Mesenchymal stem cell (in vitro differentiated cells and primary cell): ENCODE measurements around the gene WDR77.
A peak's percentile ranks its signal among the peaks of the same experiment; 100 is the strongest.

Experiments
- DNase-seq: peaks from one replicate; pipeline ENCODE4 v3.0.0-alpha.2; 2013
- H2AFZ ChIP-seq: one replicate; pipeline ENCODE4 v1.6.1; 2013; ENCODE audit warnings: low read depth, mild to moderate bottlenecking, control low read depth, inconsistent platforms, low read length, moderate library complexity
- H2AK5ac ChIP-seq: 2 replicates; pipeline ENCODE4 v1.6.1; 2013; ENCODE audit warnings: low read length, moderate library complexity, mild to moderate bottlenecking, inconsistent platforms; ENCODE audit not compliant: severe bottlenecking
- H2BK120ac ChIP-seq: one replicate; pipeline ENCODE4 v1.6.1; 2013; ENCODE audit warnings: low read depth, mild to moderate bottlenecking, inconsistent platforms, low read length, moderate library complexity
- H2BK12ac ChIP-seq, 2 experiments: one replicate each; pipeline ENCODE4 v1.6.1; 2013; ENCODE audit warnings: inconsistent platforms in 2 of 2, low read length in 2 of 2, mild to moderate bottlenecking in 2 of 2, moderate library complexity in 2 of 2, control low read depth in 1 of 2
- H2BK15ac ChIP-seq: one replicate; pipeline ENCODE4 v1.6.1; 2013; ENCODE audit warnings: mild to moderate bottlenecking, low read depth, inconsistent platforms; ENCODE audit not compliant: poor library complexity, severe bottlenecking
- H2BK5ac ChIP-seq: 2 replicates; pipeline ENCODE4 v1.6.1; 2013; ENCODE audit warnings: low read depth, mild to moderate bottlenecking, low read length, control low read depth, inconsistent platforms; ENCODE audit not compliant: poor library complexity, severe bottlenecking
- H3K14ac ChIP-seq, 2 experiments: one replicate each; pipeline ENCODE4 v1.6.1; 2013; ENCODE audit warnings: inconsistent platforms in 2 of 2, low read length in 2 of 2, control low read depth in 1 of 2, mild to moderate bottlenecking in 1 of 2, moderate library complexity in 1 of 2
- H3K18ac ChIP-seq, 2 experiments: one replicate each; pipeline ENCODE4 v1.6.1; 2013; ENCODE audit warnings: inconsistent platforms in 2 of 2, low read length in 2 of 2, control low read depth in 1 of 2, low read depth in 1 of 2, mild to moderate bottlenecking in 1 of 2
- H3K23ac ChIP-seq, 2 experiments: one replicate each; pipeline ENCODE4 v1.6.1; 2013; ENCODE audit warnings: inconsistent platforms in 2 of 2, low read length in 2 of 2, mild to moderate bottlenecking in 2 of 2, moderate library complexity in 2 of 2, control low read depth in 1 of 2
- H3K27ac ChIP-seq: 2 replicates; pipeline ENCODE4 v1.5.1; 2013; ENCODE audit warnings: mild to moderate bottlenecking, moderate library complexity, low read length, control low read depth, inconsistent platforms; ENCODE audit not compliant: poor library complexity, severe bottlenecking
- H3K27me3 ChIP-seq, 2 experiments: 2 replicates each; pipeline versions ENCODE4 v1.6.1 to v1.7.0; 2013; ENCODE audit warnings: low read length in 2 of 2, mild to moderate bottlenecking in 2 of 2, moderate library complexity in 2 of 2, control low read depth in 1 of 2, inconsistent platforms in 1 of 2; ENCODE audit not compliant: control insufficient read depth in 1 of 2, insufficient read depth in 1 of 2
- H3K36me3 ChIP-seq, 2 experiments: 2 replicates each; pipeline versions ENCODE4 v1.6.1 to v1.7.0; 2013; ENCODE audit warnings: low read length in 2 of 2, control low read depth in 1 of 2, inconsistent platforms in 1 of 2, low read depth in 1 of 2, mild to moderate bottlenecking in 1 of 2; ENCODE audit not compliant: insufficient read depth in 2 of 2, control insufficient read depth in 1 of 2
- H3K4ac ChIP-seq, 2 experiments: one replicate each; pipeline ENCODE4 v1.6.1; 2013; ENCODE audit warnings: inconsistent platforms in 2 of 2, low read length in 2 of 2, mild to moderate bottlenecking in 2 of 2, moderate library complexity in 2 of 2, control low read depth in 1 of 2, low read depth in 1 of 2
- H3K4me1 ChIP-seq: 2 replicates; pipeline ENCODE4 v1.6.1; 2013; ENCODE audit warnings: low read depth, low read length, control low read depth; ENCODE audit not compliant: control insufficient read depth, insufficient read depth
- H3K4me2 ChIP-seq: 2 replicates; pipeline ENCODE4 v1.6.1; 2013; ENCODE audit warnings: low read length, mild to moderate bottlenecking, inconsistent platforms; ENCODE audit not compliant: poor library complexity, severe bottlenecking
- H3K4me3 ChIP-seq, 2 experiments: 2 replicates each; pipeline versions ENCODE4 v1.5.1 to v1.7.0; 2013; ENCODE audit warnings: low read length in 2 of 2, mild to moderate bottlenecking in 2 of 2, control low read depth in 1 of 2, low read depth in 1 of 2; ENCODE audit not compliant: insufficient read depth in 1 of 2
- H3K79me1 ChIP-seq: replicated peaks from 2 replicates; pipeline ENCODE4 v1.6.1; 2013; ENCODE audit warnings: mild to moderate bottlenecking, control low read depth, low read length, inconsistent platforms; ENCODE audit not compliant: poor library complexity, severe bottlenecking
- H3K9ac ChIP-seq: 2 replicates; pipeline ENCODE4 v1.7.0; 2013; ENCODE audit warnings: mild to moderate bottlenecking, low read length, moderate library complexity
- H3K9me3 ChIP-seq: 2 replicates; pipeline ENCODE4 v1.7.0; 2013; ENCODE audit warnings: mild to moderate bottlenecking, low read length; ENCODE audit not compliant: control insufficient read depth
- H4K8ac ChIP-seq: one replicate; pipeline ENCODE4 v1.6.1; 2013; ENCODE audit warnings: inconsistent platforms, mild to moderate bottlenecking, low read length, moderate library complexity
- H4K91ac ChIP-seq: one replicate; pipeline ENCODE4 v1.6.1; 2013; ENCODE audit warnings: mild to moderate bottlenecking, low read length, inconsistent platforms
- WGBS: methylation state at CpG from one replicate; pipeline ENCODE4 v1.1.7; 2013; ENCODE audit warnings: mixed read lengths; 5-methylcytosine and 5-hydroxymethylcytosine counted together

Gene WDR77

DNA sequence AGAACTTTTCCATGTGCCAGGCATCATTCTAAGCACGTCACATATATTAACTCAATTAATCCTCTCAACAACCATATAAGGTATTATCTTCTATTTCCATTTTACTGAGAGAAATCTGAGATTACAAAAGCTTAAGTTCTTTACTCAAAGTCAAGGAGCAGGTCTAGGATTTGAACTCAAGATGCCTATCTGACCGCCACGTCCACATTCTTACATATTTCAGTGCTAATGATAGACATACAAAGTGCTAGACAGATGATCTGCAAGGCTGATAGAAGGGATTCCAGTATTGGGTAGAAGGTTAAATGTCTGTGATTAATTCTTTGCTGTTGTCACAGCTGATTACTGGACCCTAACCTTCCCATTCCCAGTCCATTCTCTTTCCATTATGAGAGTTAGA lies 4.7 kb upstream of the WDR77 start:
- Histone ChIP-seq H3K79me1 (peaks cover 21% of the 10 kb centered on the region), H4K91ac (no peak overlapping the region), H3K4ac (no peak overlapping the region), H3K9me3 (no peaks in the 10 kb centered on the region), H2BK5ac (no peak overlapping the region), H3K4me3 (no peak overlapping the region), H3K18ac (no peak overlapping the region), H2BK15ac (no peak overlapping the region), H3K14ac (no peak overlapping the region), H3K27me3 (no peaks in the 10 kb centered on the region), H2BK12ac (no peak overlapping the region), H4K8ac (no peak overlapping the region), H3K27ac (no peak overlapping the region), H3K9ac (no peak overlapping the region), H2AK5ac (no peak overlapping the region), H3K4me1 (peaks cover 3% of the 10 kb centered on the region), H3K23ac (no peak overlapping the region), H2AFZ (no peak overlapping the region), H3K4me2 (no peak overlapping the region), H3K36me3 (peaks cover 7 to 75% of the 10 kb centered on the region in 2 experiments), H2BK120ac (no peak overlapping the region)
- 83% methylated on average over 1 of the region's 3 CpGs for WGBS
- no peak for DNase-seq

DNA sequence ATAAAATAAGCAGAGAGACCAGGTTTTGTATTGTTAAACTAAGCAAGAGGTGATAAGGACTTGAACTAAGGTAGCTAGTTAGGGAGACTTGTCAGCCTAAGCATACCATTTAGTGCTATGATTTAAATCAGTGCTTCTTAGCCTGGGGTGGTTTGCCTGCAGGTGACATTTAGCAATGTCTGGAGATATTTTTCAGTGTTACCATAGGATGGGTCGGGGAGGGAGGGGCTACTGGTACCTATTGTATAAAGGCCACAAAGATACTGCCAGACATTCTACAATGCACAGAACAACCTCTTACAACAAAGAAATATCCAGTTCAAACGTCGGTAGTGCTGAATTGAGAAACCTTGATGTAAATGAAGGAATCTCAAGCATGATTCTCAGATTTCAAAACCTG lies 3.5 kb upstream of the WDR77 start:
- H3K23ac ChIP-seq = no peak overlapping the region
- H3K36me3 ChIP-seq = peaks cover 7 to 64% of the 10 kb centered on the region in 2 experiments
- no peaks in the 10 kb centered on the region for H3K27me3 ChIP-seq
- peaks cover 18% of the 10 kb centered on the region for H3K79me1 ChIP-seq
- no peak overlapping the region for H2BK120ac ChIP-seq
- H2AFZ ChIP-seq = no peak overlapping the region
- no peak overlapping the region for H3K4me2 ChIP-seq
- peak overlapping the region; percentile 14 for H3K9ac ChIP-seq
- H3K9me3 ChIP-seq = no peaks in the 10 kb centered on the region
- DNase-seq = no peak
- H3K18ac ChIP-seq = no peak overlapping the region
- H3K4ac ChIP-seq = no peak overlapping the region
- H2AK5ac ChIP-seq = no peak overlapping the region
- H3K27ac ChIP-seq = no peak overlapping the region
- no peak overlapping the region for H4K91ac ChIP-seq
- no peak overlapping the region for H3K4me3 ChIP-seq
- H2BK12ac ChIP-seq = no peak overlapping the region
- no peak overlapping the region for H3K14ac ChIP-seq
- H2BK15ac ChIP-seq = no peak overlapping the region
- H4K8ac ChIP-seq = no peak overlapping the region
- WGBS = 100% methylated on average over 2 of the region's 3 CpGs
- no peak overlapping the region for H2BK5ac ChIP-seq
- peaks cover 3% of the 10 kb centered on the region for H3K4me1 ChIP-seq

DNA sequence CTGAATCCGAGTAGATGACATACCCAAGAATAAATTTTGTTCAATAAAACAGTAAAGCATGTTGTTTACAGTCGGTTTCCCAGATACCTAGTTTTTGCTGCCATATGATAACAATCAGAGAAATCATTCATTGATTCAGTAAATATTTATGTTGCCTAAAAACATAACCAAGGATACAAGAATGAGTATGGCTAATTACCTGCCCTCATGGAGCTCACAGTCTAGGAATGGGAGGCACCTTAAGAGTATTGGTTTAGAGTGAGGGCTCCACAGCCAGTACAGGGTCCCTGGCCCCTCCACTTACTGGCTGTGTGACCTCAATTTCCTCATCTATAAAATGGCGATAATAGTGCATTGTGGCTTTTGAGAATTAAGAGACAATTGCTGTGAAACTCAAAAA lies 1.1 kb upstream of the WDR77 start:
- Histone ChIP-seq H3K27ac (no peak overlapping the region), H3K4me2 (peak overlapping the region; percentile 84), H2BK5ac (no peak overlapping the region), H3K4me3 (peak overlapping the region in 1 of 2 experiments; percentile 99), H3K14ac (no peak overlapping the region), H3K9ac (peak overlapping the region; percentile 99), H2BK120ac (no peak overlapping the region), H4K8ac (no peak overlapping the region), H3K23ac (no peak overlapping the region), H2AFZ (no peak overlapping the region), H3K9me3 (no peaks in the 10 kb centered on the region), H2BK12ac (no peak overlapping the region), H3K4me1 (peaks cover 3% of the 10 kb centered on the region), H3K36me3 (peaks cover 4 to 62% of the 10 kb centered on the region in 2 experiments), H3K79me1 (peaks cover 21% of the 10 kb centered on the region), H3K18ac (no peak overlapping the region), H4K91ac (no peak overlapping the region), H3K4ac (no peak overlapping the region), H3K27me3 (no peaks in the 10 kb centered on the region), H2BK15ac (no peak overlapping the region), H2AK5ac (no peak overlapping the region)
- DNase-seq = no peak
- no CpG with 5 or more reads among the region's 3 CpGs for WGBS

DNA sequence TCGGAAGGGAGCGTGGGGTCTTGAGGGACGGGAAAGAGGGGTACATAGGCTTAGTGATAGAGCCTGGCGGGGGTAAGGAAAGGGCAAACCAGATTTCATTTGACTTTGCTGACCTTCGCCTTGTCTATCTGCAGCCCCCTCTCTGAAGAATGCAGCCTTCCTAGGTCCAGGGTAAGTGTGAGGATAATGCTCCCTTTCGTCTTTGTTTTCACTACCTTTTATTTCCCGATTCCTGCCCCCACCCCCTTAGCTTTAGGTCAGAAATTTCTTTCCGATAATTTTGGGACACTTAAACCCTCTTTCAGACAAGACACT lies 604 bp upstream of the WDR77 start:
- peak overlapping the region; percentile 99 for H2AFZ ChIP-seq
- peak overlapping the region in 1 of 2 experiments; percentile 63 for H2BK12ac ChIP-seq
- peak overlapping the region; percentile 63 for H3K4me2 ChIP-seq
- no peaks in the 10 kb centered on the region for H3K27me3 ChIP-seq
- H3K79me1 ChIP-seq = peaks cover 24% of the 10 kb centered on the region
- H3K4me3 ChIP-seq = peak overlapping the region; percentile 82 to 99
- peaks cover 4 to 62% of the 10 kb centered on the region in 2 experiments for H3K36me3 ChIP-seq
- DNase-seq = no peak
- peaks cover 3% of the 10 kb centered on the region for H3K4me1 ChIP-seq
- peak overlapping the region; percentile 23 for H4K91ac ChIP-seq
- no peak overlapping the region for H2BK120ac ChIP-seq
- peak overlapping the region; percentile 87 for H4K8ac ChIP-seq
- H3K9me3 ChIP-seq = no peaks in the 10 kb centered on the region
- no peak overlapping the region for H2AK5ac ChIP-seq
- H3K9ac ChIP-seq = peak overlapping the region; percentile 99
- peak overlapping the region; percentile 86 for H3K27ac ChIP-seq
- peak overlapping the region in 1 of 2 experiments; percentile 90 for H3K4ac ChIP-seq
- peak overlapping the region in 1 of 2 experiments; percentile 99 for H3K23ac ChIP-seq
- WGBS = 0% methylated on average over 8 of the region's 8 CpGs
- peak overlapping the region; percentile 55 to 95 for H3K18ac ChIP-seq
- H3K14ac ChIP-seq = peak overlapping the region in 1 of 2 experiments; percentile 98
- H2BK5ac ChIP-seq = no peak overlapping the region
- no peak overlapping the region for H2BK15ac ChIP-seq
